ENCODE data around the gene STMN3.

DNA sequence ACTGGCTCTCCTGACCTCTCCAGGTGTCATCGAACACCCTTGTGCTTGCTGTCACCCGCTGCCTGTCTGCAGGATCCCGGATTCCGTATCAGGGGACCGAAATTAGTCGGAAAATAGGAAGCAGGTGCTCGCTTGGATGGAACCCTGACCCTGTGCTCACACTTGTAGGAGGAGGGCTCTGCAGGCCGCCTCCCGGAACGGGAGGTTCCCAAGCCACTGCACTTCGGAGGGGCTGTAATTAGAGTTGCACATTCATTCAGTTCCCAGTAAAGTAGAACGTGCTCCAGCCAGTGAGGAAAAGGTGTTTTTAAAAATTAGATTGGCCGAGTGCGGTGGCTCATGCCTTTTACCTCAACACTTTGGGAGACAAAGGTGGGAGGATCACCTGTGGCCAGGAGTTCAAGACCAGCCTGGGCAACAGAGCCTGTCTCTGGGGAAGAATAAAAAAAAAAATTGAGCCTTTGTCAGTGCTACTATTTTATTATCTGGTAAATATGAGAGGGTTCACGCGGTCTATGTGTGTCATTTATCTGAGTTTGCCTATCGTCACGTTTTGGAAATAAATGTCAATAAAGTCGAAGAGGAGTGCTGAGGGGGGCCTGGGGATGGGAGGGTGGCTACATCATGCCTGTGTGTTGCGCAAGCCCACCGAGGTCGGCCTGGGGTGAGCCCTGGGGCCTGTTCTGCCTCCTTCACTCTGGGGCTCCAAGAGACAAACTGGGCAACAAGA is 24.8 kb downstream of the STMN3 start:
- TF ChIP-seq, protein P1, sequence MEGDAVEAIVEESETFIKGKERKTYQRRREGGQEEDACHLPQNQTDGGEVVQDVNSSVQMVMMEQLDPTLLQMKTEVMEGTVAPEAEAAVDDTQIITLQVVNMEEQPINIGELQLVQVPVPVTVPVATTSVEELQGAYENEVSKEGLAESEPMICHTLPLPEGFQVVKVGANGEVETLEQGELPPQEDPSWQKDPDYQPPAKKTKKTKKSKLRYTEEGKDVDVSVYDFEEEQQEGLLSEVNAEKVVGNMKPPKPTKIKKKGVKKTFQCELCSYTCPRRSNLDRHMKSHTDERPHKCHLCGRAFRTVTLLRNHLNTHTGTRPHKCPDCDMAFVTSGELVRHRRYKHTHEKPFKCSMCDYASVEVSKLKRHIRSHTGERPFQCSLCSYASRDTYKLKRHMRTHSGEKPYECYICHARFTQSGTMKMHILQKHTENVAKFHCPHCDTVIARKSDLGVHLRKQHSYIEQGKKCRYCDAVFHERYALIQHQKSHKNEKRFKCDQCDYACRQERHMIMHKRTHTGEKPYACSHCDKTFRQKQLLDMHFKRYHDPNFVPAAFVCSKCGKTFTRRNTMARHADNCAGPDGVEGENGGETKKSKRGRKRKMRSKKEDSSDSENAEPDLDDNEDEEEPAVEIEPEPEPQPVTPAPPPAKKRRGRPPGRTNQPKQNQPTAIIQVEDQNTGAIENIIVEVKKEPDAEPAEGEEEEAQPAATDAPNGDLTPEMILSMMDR (IDR thresholded peaks at IDR 0.05) = no peak
- no peak for TF ChIP-seq POLR2A (IDR thresholded peaks at IDR 0.05)
